GM12874 (cell line): ENCODE data around the gene DNAJC3.

Experiments used
- TF ChIP-seq, protein P1 (sequence below): IDR thresholded peaks from 2 replicates; pipeline ENCODE4 v1.5.1; 2011; ENCODE audit warnings: low read depth, mild to moderate bottlenecking, control low read depth, low read length, moderate library complexity; ENCODE audit not compliant: insufficient read depth

The DNAJC3 gene

DNA sequence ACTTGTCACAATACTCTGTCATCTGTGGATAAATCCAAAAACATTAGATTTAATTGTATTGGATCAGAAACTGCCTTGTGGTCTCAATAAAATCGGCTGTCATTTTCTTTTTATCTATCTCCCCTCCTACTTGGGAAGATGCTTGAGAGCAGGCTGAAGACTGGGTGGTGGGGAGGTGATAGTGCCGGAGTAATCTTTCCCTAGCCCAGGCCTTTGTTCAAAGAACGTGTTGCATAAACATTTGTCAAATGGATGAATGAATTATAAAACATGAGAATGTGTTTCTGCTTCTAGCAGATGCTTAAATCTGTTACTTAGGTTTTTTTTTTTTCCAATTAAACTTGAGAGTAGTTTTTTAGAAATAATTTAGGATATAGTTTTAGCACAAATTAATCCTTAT, 49.9 kb downstream of the DNAJC3 start:
- TF ChIP-seq, protein P1, sequence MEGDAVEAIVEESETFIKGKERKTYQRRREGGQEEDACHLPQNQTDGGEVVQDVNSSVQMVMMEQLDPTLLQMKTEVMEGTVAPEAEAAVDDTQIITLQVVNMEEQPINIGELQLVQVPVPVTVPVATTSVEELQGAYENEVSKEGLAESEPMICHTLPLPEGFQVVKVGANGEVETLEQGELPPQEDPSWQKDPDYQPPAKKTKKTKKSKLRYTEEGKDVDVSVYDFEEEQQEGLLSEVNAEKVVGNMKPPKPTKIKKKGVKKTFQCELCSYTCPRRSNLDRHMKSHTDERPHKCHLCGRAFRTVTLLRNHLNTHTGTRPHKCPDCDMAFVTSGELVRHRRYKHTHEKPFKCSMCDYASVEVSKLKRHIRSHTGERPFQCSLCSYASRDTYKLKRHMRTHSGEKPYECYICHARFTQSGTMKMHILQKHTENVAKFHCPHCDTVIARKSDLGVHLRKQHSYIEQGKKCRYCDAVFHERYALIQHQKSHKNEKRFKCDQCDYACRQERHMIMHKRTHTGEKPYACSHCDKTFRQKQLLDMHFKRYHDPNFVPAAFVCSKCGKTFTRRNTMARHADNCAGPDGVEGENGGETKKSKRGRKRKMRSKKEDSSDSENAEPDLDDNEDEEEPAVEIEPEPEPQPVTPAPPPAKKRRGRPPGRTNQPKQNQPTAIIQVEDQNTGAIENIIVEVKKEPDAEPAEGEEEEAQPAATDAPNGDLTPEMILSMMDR, result no peak

DNA sequence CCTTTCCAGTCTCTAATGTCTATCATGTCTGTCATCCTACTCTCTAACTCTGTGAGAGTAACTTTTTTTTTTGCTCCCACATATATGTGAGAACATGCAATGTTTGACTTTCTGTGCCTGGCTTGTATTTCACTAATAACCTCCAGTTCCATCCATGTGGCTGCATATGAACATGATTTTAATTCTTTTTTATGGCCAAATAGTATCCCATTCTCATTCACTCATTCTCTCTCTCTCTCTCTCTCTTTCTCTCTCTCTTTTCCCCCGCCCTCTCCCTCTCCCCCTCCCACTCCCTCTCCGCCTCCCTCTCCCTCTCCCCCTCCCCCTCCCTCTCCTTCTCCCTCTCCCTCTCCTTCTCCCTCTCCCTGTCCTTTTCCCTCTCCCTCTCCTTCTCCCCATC, 52.0 kb downstream of the DNAJC3 start:
- TF ChIP-seq, protein P1, result no peak

DNA sequence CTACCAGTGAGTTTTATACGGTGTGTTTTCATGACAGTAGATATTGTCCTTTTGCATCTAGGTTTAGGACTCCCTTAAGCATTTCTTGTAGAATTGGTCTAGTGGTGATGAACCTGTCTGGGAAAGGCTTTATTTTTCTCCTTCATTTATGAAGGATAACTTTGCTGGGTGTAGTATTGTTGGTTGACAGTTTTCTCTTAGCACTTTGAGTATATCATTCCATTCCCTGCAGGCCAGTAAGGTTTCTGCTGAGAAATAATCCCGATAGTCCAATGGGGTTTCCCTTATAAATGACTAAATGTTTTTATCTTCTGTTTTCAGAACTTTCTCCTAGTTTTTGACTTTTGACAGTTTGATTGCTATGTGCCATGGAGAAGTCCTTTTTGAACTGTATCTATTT, 57.2 kb downstream of the DNAJC3 start:
- TF ChIP-seq, protein P1, result no peak

DNA sequence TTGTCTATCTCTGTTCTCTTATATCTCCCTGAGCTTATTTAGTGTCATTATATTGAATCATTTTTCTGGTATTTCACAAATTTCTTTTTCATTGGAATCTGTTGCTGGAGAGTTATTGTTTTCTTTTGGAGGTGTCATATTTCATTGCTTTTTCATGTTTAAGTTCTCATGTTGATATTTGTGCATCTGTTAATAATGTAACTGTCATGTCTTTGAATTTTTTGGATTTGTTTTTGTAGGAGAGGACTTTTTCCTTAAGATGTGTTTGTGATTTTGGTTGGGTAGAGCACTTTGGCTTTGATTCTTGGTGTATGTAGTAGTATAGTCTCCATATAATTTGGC, 64.0 kb downstream of the DNAJC3 start:
- TF ChIP-seq, protein P1, result no peak

DNA sequence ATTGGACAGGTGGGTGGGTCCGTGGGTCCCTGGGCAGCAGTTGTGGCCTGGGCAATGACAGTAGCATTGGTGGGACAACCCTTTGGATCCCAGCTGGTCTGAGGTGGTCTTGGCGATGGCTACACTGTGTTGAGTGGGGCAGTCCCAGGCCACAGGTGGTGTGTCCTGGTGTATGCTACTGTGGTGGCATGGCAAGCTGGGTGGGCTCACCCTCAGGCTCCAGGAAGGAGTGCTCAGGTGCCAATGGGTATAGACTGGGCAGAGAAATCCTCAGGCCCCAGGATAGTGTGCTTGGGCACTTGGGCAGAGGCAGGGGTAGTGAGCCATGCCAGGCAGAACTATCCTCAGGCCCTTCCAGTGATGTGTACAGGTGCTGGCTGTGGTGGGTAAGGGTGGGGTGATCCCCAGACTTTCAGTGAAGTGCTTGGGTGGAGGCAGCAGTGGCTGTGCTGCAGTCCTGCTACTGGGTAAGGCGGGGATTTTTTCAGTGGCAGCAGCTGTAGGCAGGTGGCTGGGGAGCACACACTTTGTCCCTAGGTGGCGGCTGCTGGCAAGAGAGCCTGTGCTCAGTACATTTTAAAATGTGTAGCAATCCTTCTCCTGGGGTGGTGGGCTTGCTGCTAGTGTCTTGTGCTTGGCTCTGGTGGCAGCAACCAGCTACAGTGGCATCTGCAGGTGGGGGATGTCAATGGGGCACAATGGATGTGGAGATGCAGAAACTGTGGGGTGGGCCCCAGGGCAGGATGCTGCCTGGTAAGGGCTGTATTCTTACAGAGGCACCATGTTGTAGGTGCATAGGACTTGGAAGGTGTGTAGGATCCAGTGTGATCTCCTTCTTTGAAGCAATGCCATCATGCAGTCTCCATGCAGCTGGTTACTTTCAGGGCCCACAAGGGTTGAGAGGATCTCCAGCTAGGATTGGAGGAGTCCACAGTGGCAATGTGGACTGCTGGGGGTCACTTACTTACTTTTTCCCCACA, 64.9 kb downstream of the DNAJC3 start:
- TF ChIP-seq, protein P1, result no peak

DNA sequence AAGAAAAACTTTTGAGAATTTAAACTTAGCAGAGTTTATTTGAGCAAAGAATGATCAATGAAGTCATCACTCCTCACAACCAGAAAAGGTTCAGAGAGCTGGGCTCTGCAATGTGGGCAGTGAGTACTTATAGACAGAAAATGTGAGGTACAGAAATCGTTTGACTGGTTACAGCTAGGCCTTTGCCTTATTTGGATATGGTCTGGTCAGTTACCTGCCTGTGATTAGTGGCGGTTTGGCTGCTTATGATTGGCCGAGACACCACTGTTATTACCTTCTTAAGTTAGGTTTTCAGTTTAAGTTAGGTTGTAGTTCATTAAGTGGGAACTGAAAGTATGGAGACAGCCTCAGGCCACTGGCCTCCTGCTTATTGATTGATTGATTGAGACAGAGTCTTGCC, 66.3 kb downstream of the DNAJC3 start:
- TF ChIP-seq, protein P1, result no peak

DNA sequence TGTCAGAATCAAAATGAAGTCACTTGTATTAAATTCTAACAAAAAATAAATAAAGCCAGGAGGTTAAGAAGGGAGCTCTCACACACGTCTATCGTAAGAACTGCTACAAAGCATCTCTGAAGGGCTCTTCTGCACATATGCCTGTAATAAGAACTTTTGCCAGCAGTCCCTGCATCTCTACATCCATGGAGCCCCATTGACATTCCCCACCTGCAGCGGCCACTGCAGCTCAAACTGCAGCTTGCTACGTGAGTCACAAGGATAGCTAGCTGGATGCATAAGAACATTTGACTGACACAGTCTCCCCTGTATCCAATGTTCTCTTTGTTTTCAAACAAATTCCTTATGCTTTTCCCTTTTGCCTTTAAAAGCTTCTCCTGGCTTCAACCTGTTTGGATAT, 68.3 kb downstream of the DNAJC3 start:
- TF ChIP-seq, protein P1, result no peak
